Measurements from ENCODE around the gene EPHA4. TPM values are rescaled to one million over a fixed set of nuclear protein-coding genes. Genes with fewer than 3 reads are reported as not detected.

The EPHA4 gene
- total and polyA plus RNA-seq, 2 donors (not counting 1 experiment from before 2014, with no cell fraction given), result 10.7 to 54.9 TPM

DNA sequence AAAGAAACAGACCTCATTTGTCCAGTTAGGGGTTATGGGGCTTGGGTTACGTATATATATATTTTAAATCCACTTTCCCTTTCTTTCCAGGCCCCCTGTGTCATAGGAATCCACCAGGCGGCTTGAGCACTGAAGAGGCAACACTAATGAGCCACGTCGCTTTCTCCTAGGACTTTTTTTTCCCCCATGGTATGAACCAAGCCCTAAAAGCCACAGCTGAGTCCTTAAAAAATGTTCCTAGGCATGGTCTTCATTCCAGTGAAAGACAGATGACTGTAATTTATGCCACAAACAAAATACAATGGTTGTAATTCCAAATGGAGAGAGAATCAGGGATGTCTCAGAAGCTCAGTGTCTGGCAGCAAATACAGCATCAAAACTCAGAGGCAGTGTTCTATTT is 146.8 kb downstream of the EPHA4 start:
- intact Hi-C loops (cut with micrococcal nuclease), result no loop called here
- Mint-ChIP-seq H3K4me3 (no peak overlapping the region), H3K4me1 (peaks cover 14% of the 10 kb centered on the region), H3K27me3 (no peaks in the 10 kb centered on the region), H3K9me3 (ENCODE audit: insufficient read depth) (no peaks in the 10 kb centered on the region), H3K27ac (no peak overlapping the region)
- 93% methylated on average over 3 of the region's 4 CpGs for WGBS (ENCODE audit: insufficient coverage)
- CTCF ChIA-PET, result no interaction called here
- Histone ChIP-seq H3K36me3 (replicated peaks in 1 of 2; ENCODE audit: control extremely low read depth in 1 of 2, control insufficient read depth in 1 of 2, extremely low read depth in 1 of 2, insufficient read depth in 2 of 2, low read length in 1 of 2) (peaks cover 0 to 2% of the 10 kb centered on the region in 2 experiments), H3K4me2 (replicated peaks; ENCODE audit: low read depth, low read length, poor library complexity, severe bottlenecking) (no peak overlapping the region), H2AFZ (ENCODE audit: insufficient read depth, low read depth, low read length, poor library complexity, severe bottlenecking) (no peak overlapping the region), H3K79me2 (ENCODE audit: control insufficient read depth, insufficient read depth, low read length) (no peaks in the 10 kb centered on the region), H3K4me1 (ENCODE audit: control insufficient read depth in 2 of 2, insufficient read depth in 2 of 2, low read length in 2 of 2) (peaks cover 10 to 11% of the 10 kb centered on the region in 2 donors), H3K27me3 (replicated peaks in 1 of 4; ENCODE audit: control extremely low read depth in 1 of 4, control insufficient read depth in 3 of 4, insufficient read depth in 4 of 4, low read length in 3 of 4) (no peaks in the 10 kb centered on the region), H3K4me3 (ENCODE audit: control extremely low read depth in 1 of 5, extremely low read depth in 1 of 5, insufficient read depth in 1 of 5, low read depth in 2 of 5, low read length in 4 of 5) (no peak overlapping the region), H4K20me1 (ENCODE audit: control insufficient read depth, insufficient read depth, low read length, poor library complexity, severe bottlenecking) (no peaks in the 10 kb centered on the region), H3K9ac (ENCODE audit: low read length) (no peak overlapping the region), H3K27ac (ENCODE audit: low read length in 2 of 2) (no peak overlapping the region), H3K9me3 (ENCODE audit: control extremely low read depth in 1 of 3, control insufficient read depth in 2 of 3, insufficient read depth in 1 of 3, low read length in 2 of 3) (peaks cover 0 to 4% (median 0%) of the 10 kb centered on the region in 3 donors)
- TF ChIP-seq EZH2 (IDR thresholded peaks at IDR 0.05; ENCODE audit: borderline replicate concordance, insufficient read depth, low read depth, low read length, poor library complexity, severe bottlenecking), result no peak
- TF ChIP-seq, protein P1, sequence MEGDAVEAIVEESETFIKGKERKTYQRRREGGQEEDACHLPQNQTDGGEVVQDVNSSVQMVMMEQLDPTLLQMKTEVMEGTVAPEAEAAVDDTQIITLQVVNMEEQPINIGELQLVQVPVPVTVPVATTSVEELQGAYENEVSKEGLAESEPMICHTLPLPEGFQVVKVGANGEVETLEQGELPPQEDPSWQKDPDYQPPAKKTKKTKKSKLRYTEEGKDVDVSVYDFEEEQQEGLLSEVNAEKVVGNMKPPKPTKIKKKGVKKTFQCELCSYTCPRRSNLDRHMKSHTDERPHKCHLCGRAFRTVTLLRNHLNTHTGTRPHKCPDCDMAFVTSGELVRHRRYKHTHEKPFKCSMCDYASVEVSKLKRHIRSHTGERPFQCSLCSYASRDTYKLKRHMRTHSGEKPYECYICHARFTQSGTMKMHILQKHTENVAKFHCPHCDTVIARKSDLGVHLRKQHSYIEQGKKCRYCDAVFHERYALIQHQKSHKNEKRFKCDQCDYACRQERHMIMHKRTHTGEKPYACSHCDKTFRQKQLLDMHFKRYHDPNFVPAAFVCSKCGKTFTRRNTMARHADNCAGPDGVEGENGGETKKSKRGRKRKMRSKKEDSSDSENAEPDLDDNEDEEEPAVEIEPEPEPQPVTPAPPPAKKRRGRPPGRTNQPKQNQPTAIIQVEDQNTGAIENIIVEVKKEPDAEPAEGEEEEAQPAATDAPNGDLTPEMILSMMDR (IDR thresholded peaks at IDR 0.05), result no peak
- ATAC-seq (ENCODE audit: low read depth) (no peak), DNase-seq (no peak)
- POLR2A ChIA-PET, result no interaction called here

- Histone ChIP-seq H3K9ac (ENCODE audit: low read length) (no peak overlapping the region), H3K4me2 (replicated peaks; ENCODE audit: low read depth, low read length, poor library complexity, severe bottlenecking) (no peak overlapping the region), H3K27me3 (replicated peaks in 1 of 4; ENCODE audit: control extremely low read depth in 1 of 4, control insufficient read depth in 3 of 4, insufficient read depth in 4 of 4, low read length in 3 of 4) (no peaks in the 10 kb centered on the region), H3K4me3 (ENCODE audit: control extremely low read depth in 1 of 5, extremely low read depth in 1 of 5, insufficient read depth in 1 of 5, low read depth in 2 of 5, low read length in 4 of 5) (no peak overlapping the region), H3K9me3 (ENCODE audit: control extremely low read depth in 1 of 3, control insufficient read depth in 2 of 3, insufficient read depth in 1 of 3, low read length in 2 of 3) (peaks cover 0 to 4% (median 0%) of the 10 kb centered on the region in 3 donors), H3K36me3 (replicated peaks in 1 of 2; ENCODE audit: control extremely low read depth in 1 of 2, control insufficient read depth in 1 of 2, extremely low read depth in 1 of 2, insufficient read depth in 2 of 2, low read length in 1 of 2) (peaks cover 0 to 2% of the 10 kb centered on the region in 2 experiments), H3K27ac (ENCODE audit: low read length in 2 of 2) (no peak overlapping the region), H2AFZ (ENCODE audit: insufficient read depth, low read depth, low read length, poor library complexity, severe bottlenecking) (no peak overlapping the region), H3K4me1 (ENCODE audit: control insufficient read depth in 2 of 2, insufficient read depth in 2 of 2, low read length in 2 of 2) (peaks cover 15 to 20% of the 10 kb centered on the region in 2 donors), H4K20me1 (ENCODE audit: control insufficient read depth, insufficient read depth, low read length, poor library complexity, severe bottlenecking) (no peaks in the 10 kb centered on the region), H3K79me2 (ENCODE audit: control insufficient read depth, insufficient read depth, low read length) (no peaks in the 10 kb centered on the region)
- no peak for TF ChIP-seq EZH2 (IDR thresholded peaks at IDR 0.05; ENCODE audit: borderline replicate concordance, insufficient read depth, low read depth, low read length, poor library complexity, severe bottlenecking)
- TF ChIP-seq, protein P1 (IDR thresholded peaks at IDR 0.05), result no peak
- Mint-ChIP-seq H3K27ac (no peak overlapping the region), H3K4me3 (no peak overlapping the region), H3K27me3 (no peaks in the 10 kb centered on the region), H3K9me3 (ENCODE audit: insufficient read depth) (no peaks in the 10 kb centered on the region), H3K4me1 (peaks cover 25% of the 10 kb centered on the region)
- no peak for ATAC-seq (ENCODE audit: low read depth)
- no CpG with 5 or more reads among the region's 3 CpGs for WGBS (ENCODE audit: insufficient coverage)
- POLR2A ChIA-PET, result no interaction called here
- CTCF ChIA-PET, result no interaction called here
- no peak for DNase-seq
- intact Hi-C loops (cut with micrococcal nuclease), result no loop called here
Observed at GRCh38 chr2:221423210-221423804, 148.8 kb downstream of the EPHA4 start.
